ENCODE results near the gene SUN1.
"Not testable (repeated sequence)": the region's sequence is repeated elsewhere in the genome, so short reads cannot be mapped to it uniquely, and the experiment has no call there.

- not testable (repeated sequence) for TF ChIP-seq CTCF (IDR thresholded peaks at IDR 0.05; ENCODE audit: poor library complexity); EZH2 (IDR thresholded peaks at IDR 0.05; ENCODE audit: borderline replicate concordance); EZH2phosphoT487 (IDR thresholded peaks at IDR 0.05; ENCODE audit: low read depth, severe bottlenecking, unreplicated experiment)
Observed at GRCh38 chr7:803796-804195, 28.5 kb upstream of the SUN1 start.
